ENCODE measurements around the gene HSD3B1.
"Not testable (repeated sequence)": the region's sequence is repeated elsewhere in the genome, so short reads cannot be mapped to it uniquely, and the experiment has no call there.

Gene HSD3B1

DNA sequence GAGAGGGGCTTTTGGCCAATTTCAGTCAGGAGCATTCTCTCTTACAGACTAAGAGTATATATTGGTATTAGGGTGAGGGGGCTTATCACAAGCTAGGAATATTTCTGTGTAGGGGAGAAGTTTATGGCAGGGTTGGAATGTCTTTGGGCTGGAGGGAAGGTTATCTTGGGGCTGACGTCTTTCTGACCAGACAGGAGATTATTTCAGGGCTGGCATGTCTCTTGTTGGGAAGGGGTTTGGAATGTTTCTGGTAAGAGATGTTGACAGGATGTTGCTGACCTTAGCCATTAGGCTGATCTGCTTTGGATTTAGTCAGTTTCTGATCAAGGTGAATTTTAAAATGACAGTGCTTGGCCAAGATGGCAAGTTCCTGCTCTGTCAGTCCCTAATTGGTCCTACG, 17.8 kb upstream of the HSD3B1 start:
- DNase-seq (ENCODE audit: low read depth in 4 of 4, low spot score in 1 of 4): no peak

DNA sequence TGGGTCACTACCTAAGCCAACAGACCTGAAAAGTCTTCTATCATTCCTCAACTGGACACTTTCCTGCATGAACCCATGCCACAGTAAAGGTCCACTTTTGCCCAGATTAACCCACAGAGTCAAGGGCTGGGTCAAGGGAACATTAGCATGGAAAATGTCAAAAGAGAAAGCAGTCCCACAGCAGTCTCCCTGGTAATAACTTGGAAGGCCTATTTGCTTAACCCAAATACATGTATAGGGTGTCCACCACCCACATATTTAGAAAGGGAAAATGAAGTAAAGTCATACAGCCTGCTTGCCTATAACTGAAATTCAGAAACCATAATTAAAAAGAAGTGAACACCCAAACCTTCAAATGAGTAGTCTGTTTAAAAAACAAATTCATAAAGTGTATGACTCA, 16.1 kb upstream of the HSD3B1 start:
- DNase-seq (ENCODE audit: low read depth in 4 of 4, low spot score in 1 of 4): no peak

DNA sequence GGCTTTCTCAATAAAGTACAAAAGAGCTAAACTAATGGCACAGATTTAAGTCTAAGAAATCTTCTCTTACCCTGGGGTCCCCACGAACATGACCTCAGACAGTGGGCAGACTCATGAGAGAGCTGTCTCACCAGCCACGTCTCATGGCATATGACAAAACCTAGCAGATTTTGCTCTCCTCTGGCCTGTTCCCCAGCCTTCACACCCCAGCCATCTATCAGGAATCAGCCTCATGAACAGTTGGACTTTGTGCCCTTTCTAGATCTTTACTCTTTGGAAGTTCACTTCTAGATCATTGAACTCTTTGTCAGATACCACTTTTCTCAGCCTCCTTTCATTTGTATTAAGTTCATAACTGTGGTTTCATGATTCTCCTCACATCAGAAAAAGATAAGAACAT, 14.2 kb upstream of the HSD3B1 start:
- no peak for DNase-seq (ENCODE audit: low read depth in 4 of 4, low spot score in 1 of 4)

DNA sequence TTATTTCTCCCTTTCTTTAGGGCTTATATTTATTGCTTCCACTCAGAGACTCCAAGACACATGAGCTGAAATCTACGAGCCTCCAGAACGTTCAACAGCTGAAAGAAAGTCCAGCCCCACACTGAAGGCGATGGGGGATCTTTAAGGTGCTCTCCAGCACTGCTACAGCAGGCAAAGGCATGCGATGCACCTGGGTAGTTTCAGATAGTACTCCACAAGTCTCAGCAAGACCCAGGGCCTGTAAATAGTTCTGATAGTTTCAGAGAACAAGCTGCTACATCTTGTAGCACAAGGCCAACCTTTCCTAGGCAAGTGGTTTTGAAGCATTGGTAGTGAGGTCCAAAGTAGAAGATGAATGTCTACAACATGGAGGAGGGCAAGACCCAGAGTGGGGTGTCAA, 2.2 kb upstream of the HSD3B1 start:
- no peak for DNase-seq (ENCODE audit: low read depth in 4 of 4, low spot score in 1 of 4)

DNA sequence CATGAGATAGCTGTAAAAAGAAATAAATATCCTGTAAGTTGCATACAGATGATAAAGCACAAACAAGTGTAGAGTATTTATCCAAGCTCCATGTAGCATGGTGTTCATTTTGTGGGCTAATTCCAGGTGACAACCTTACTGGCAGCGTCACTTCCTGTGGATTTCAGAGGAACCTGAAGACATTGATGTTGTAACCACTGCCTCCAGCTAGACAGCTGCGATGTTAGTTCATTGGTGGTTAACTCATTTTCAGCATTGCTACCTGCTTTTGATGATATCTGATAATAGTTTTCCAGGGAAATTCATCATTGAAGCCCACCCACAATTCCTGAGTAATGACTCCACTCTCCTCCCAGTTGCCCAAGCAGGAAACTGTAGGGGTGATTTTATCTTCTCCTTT, 3.0 kb downstream of the HSD3B1 start:
- DNase-seq (ENCODE audit: low read depth in 4 of 4, low spot score in 1 of 4): no peak

DNA sequence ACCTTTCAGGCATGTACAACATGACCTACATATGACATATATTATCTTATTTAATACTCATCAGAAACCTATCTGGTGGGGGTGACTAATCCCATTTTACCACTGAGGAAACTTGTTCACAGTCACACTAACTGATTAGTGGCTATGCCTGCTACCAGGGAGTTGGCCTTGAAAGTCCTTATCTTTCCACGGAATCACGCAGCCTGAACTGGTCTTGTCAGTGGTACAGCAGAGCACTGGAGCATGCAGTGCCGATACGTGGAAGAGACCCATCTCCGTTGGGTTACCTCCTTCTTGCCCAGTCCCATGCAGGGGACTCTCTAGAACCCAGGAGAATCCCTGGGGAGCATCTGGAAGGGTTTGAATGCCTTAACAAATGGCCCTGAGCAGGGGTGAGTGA, 8.2 kb downstream of the HSD3B1 start:
- no peak for DNase-seq (ENCODE audit: low read depth in 4 of 4, low spot score in 1 of 4)

DNA sequence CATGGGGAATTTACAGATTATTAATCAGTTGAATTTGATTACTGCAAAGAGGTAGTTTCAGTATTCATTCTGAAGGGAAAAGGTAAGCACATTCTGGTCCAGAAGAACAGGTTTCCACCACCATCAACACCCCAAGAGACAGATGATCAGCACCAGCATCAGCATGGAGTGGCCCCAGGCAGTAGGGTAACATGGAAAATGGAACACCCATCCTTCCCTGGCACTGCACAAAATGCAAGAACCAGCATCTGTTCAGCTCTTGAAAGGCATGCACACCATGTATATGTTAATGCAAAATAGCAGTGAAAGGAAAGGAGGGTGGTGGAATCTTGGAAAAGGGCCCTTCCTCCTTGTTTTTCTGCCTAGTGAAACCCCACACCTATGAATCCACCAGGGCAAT, 9.2 kb downstream of the HSD3B1 start:
- no peak for DNase-seq (ENCODE audit: low read depth in 4 of 4, low spot score in 1 of 4)

DNA sequence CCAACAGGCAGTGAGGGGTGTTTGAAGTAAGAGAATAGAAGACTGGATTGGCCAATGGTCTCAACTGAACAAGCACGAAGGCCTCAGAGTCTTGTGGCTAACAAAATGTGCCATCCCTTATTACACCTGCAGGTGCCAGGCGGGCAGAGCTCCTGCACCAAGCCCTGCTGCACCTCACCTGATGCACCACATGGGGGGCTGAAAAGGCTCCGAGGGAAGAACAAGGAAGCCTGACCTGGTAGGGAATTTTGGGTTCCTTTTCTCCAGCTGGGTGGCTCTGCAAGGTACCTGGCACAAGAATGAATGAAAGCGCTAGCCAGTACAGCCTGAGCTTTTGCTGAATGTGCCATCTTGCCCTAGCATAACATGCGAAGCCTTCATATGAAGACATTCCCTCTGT, 9.7 kb downstream of the HSD3B1 start:
- DNase-seq (ENCODE audit: low read depth in 4 of 4, low spot score in 1 of 4): no peak

DNA sequence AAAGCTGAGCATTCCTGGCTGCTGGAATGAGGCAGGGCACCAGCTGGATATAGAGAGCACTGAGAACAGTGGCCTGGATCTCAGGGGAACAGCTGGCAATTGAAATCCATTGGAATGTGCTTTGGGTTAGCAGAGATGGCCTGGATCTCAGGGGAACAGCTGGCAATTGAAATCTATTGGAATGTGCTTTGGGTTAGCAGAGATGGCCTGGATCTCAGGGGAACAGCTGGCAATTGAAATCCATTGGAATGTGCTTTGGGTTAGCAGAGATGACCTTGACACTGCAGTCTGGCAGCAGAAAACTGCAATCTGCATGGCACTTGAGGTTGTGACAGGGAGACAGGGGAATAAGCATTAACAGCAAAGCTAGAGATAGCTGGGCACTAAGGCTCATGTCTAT, 10.7 kb downstream of the HSD3B1 start:
- not testable (repeated sequence) for DNase-seq (ENCODE audit: low read depth in 4 of 4, low spot score in 1 of 4)

DNA sequence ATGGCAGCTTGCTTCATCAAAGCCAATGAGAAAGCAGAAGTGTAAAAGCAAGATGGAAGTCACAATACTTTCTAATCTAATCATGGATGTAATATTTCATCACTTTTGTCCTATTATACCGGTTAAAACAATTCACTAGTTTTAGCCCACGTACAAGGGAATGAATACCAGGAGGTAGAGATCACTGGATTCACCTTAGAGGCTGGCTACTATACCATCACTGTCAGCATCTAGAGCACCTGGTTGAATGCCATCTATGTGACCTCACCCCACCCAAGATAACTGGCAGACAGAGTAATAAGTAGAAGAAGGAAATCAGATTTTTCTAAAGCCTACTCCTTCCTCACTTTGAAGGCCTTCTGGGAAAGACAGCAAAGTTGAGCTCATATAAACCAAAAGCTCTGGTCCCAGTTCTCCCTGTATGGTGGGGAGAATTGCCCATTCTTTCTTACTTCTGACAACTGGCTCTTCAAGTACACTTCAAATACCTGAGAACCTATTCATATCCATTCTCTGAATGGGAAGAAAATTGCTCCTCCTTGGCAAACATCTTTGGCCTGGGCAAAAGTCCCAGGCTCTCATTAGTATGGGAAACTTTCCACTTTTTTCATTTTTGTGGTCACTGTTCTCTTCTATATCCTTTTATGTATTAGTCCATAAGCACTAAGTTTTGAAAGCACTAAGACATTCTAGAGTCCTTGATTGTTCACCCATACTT, 24.8 kb downstream of the HSD3B1 start:
- no peak for DNase-seq (ENCODE audit: low read depth in 4 of 4, low spot score in 1 of 4)

DNA sequence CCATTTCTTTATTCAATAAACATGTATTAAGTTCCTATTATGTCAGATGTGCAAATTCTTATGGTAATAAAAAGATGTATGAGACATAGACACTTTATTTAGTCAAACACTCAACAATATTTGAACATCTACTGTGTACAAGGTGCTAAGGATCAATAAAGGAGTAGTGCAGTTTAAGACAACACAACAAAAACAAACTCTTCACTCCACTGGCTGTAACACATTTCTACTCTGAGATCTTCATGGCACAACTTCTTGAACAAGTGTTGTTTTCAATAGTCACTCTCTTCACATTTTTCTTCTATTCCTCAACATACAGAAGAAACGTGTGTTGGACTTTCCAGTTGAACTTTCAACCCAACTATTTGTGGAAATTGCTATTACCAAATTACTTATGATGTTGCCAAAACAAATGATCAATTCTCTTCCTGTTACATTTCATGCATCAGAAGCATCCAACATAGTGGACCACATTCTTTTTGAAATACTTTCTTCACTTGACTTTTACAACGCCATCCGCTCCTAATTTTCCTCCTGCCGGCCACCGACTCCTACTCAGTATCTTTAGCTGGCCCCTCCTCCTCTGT, 25.4 kb downstream of the HSD3B1 start:
- no peak for DNase-seq (ENCODE audit: low read depth in 4 of 4, low spot score in 1 of 4)

DNA sequence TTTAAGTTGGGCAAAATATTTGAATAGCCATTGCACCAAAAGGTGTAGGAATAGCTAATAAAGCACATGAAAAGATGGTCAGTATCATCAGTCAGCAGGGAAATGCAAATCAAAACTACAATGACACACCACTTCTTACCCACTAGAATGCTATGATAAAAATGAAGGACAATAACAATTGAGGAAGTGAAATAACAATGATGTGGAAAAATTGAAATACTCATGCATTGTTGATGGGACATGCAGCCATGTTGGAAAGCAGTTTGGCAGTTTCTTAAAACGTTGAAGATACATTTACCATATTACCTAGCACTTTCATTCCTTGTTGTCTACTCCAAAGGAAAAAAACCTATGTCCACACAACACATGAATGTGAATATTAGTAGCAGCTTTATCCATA, 28.4 kb downstream of the HSD3B1 start:
- DNase-seq (ENCODE audit: low read depth in 4 of 4, low spot score in 1 of 4): no peak

DNA sequence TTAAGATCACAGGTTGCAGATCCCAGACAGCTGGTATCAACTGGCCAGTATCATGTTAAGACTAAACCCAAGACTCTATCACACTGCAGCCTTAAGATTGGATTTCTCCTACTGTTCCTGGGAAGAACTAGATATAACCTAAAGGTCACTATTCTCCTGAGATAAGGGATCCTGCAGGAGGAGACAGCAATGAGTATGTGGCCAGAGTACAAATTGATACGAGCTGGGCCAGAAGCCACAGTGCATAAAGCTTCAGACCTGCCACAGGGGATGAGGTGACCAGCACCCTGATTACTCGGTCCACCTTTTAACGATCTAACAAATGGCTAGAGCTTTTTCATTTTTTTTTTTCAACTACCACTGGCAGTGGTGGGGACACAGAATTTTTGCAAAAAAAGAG, 31.0 kb downstream of the HSD3B1 start:
- DNase-seq (ENCODE audit: low read depth in 4 of 4, low spot score in 1 of 4): no peak

DNA sequence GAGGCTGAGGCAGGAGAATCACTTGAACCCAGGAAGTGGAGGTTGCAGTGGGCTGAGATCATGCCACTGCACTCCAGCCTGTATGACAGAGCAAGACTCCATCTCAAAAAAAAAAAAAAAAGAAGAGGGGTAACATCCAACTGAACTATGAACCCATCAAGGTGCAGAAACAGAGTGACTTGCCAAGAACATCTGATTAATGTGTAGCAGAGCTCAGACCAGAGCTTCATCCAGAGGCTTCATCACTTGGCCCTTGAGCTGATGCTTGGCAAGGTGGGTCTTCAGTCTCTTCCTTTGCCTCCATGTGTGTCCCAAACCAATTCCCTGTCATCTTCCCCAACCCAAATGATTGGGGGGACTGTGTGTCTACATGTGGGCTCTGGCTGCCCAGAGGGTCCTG, 32.6 kb downstream of the HSD3B1 start:
- DNase-seq (ENCODE audit: low read depth in 4 of 4, low spot score in 1 of 4): no peak

DNA sequence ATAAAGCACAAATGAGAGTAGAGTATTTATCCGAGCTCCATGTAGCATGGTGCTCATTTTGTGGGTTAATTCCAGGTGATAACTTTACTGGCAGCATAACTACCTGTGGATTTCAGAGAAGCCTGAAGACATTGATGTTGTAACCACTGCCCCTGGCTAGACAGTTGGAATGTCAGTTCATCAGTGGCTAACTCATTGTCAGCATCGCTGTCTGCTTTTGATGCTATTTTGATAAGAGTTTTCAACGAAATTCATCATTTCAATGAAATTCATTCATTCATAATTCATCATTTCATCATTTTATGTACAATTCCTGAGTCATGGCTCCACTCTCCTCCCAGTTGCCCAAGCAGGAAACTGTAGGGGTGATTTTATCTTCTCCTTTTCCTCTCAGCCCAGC, 34.4 kb downstream of the HSD3B1 start:
- no peak for DNase-seq (ENCODE audit: low read depth in 4 of 4, low spot score in 1 of 4)

DNA sequence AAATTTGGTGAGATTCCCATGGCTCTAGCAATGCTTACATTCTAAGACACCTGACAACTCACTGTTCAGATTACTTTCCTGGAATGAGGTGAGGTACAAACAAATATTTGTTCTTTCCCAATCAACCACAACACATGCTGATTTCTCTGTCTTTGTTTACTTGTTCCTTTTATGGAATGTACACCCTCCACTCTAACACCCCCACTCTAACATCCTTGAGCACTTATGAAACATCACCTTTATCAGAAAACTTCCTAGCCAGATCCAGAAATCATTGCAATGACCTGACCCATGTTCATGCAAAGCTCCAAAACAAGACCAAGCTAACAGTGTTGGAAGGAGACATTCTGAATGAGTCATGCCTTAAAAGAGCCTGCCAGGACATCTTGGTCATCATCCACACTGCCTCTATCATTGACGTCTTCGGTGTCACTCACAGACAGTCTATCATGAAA, 35.5 kb downstream of the HSD3B1 start:
- no peak for DNase-seq (ENCODE audit: low read depth in 4 of 4, low spot score in 1 of 4)

DNA sequence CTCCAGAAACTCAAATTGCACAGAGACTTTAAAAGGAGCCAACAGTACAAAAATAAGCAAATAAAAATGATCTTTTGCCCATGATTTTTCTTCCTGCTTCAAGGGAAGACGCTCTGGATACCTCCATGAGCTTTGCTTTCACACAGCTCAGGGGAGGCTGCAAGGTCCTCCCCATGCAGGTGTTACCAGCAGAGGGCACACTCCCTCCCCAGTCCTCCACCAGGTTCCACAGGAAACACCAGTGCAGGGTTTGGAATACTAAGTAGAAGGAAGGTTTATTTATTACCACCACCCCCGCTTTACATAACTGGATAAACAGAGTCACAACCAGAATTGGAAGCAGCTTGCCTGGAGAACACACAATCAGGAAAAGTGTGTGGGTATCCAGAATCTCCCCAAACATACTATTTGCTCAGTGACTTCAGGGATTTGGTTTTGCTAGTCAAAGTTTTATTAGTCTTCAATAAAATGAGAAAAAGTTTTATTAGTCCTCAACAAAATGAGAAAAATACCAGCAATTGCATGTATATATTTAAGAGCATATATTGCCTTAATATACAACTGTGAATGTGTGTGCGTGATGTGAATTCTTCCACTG, 37.3 kb downstream of the HSD3B1 start:
- DNase-seq (ENCODE audit: low read depth in 4 of 4, low spot score in 1 of 4): no peak

DNA sequence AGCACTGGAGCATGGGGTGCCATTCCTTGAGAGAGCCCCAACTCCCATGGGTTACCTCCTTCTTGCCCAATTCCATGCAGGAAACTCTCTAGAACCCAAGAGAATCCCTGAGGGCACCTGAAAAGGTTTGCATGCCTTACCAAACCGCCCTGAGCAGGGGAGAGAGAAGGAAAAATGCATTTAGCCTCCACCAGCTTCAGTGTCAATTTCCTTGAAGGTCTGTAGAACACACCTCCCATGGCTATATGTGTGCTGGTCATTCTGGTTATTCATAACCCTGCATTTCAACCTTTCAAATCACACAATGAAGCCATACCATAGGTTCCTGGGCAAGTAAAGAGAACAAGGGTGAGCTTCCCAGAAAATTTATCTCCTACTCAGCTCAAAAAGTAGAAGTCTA, 39.6 kb downstream of the HSD3B1 start:
- no peak for DNase-seq (ENCODE audit: low read depth in 4 of 4, low spot score in 1 of 4)

DNA sequence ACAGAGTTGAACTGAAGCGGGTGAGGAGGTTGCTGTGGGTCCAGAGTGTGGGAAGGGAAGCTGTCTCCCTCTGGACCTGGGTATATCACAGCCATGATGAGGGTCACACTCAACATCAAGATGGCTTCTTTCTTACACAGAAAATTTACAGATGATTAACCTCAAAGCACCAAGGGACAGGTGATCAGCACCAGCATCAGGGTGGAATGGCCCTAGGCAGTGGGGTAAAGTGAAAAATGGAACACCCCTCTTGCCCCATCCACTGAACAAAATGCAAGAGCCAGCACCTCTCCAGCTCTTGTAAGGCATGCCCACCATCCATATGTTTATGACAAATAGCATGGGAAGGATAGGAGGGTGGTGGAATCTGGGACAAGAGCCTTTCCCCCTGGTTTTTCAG, 40.3 kb downstream of the HSD3B1 start:
- no peak for DNase-seq (ENCODE audit: low read depth in 4 of 4, low spot score in 1 of 4)

DNA sequence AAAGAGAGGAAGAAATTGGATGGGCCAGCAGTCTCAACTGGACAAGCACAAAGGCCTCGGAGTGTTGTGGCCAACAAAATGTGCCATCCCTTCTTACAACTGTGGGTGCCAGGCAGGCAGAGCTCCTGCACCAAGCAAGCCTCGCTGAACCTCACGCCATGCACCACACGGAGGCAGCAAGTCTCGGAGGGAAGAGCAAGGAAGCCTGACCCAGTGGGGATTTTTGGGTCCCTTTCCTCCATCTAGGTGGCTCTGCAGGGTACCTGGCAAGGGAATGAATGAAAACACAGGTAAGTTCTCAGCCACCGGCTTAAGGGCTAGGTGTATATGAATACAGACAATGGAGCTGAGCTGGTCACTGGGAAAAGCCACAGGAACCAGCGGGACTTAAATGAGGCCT, 40.8 kb downstream of the HSD3B1 start:
- DNase-seq (ENCODE audit: low read depth in 4 of 4, low spot score in 1 of 4): no peak

DNA sequence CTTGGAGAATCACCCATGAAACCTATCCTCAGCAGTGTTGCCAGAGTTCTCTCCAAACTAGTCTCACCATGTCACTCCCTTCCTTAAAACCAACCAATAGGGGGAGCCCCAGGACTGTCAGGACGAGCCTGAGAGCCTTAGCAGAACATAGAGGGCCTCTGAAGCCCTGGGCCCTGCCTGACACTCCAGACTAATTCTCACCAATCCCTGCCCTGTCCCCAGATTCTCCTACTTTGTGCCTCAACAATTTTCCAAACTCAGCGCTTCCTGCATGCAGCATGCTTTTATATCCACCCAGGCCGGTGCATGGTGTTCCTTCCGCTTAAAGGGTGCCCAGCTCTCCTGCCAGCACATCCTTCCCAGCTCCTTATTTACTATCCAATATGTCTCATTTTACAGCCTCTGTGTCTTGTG, 42.7 kb downstream of the HSD3B1 start:
- DNase-seq (ENCODE audit: low read depth in 4 of 4, low spot score in 1 of 4): no peak

DNA sequence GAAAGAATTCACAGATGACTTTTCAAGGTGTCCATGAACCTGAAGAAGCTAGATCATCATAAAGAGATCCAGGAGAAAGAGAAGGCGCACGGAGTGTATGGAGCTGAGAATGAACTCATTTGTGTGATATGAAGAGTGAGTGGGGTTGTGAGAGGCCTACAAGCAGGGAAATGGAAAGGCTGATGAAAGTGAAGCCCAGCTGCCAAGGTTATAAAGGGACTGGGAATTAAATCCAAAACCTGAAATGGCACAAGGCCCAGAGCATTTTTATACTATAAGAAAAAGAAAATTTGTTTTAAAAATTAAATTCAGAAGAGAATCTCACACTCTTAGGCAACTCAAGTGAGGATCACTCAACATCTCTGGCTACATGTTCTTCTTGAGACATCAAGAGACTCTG, 43.4 kb downstream of the HSD3B1 start:
- DNase-seq (ENCODE audit: low read depth in 4 of 4, low spot score in 1 of 4): no peak

DNA sequence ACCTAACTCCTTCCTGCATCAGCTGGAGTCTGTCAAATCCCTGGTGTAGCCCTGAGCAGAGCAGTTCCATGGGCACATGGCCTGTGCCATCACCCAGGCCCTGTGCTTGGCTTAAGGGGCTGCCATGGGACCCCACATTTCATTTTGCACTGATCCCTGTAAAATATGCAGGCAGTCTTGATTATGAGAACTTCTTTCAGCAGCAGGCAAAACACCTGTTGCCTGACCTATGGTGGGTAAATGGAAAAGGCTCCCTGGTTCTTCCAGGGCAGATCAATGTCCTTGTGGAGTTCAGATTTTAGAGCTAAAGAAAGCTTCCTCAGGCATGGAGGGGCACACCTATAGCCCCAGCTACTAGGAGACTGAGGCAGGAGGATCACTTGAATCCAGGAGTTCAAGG, 44.2 kb downstream of the HSD3B1 start:
- DNase-seq (ENCODE audit: low read depth in 4 of 4, low spot score in 1 of 4): no peak

Measured in stimulated activated CD4-positive, alpha-beta T cell treated with anti-CD3 and anti-CD28 coated beads, Interleukin-1b, Interleukin-23, amount 100 ng/mL, for 24 hours (primary cell).